Measurements from ENCODE around the gene NMNAT3.

The NMNAT3 gene

GRCh38 chr3:139674571-139675260 lies 3.1 kb downstream of the NMNAT3 start:
- Histone ChIP-seq H3K27ac (no peak overlapping the region), H3K4me3 (ENCODE audit: low read depth, low read length) (no peak overlapping the region), H3K27me3 (replicated peaks) (no peaks in the 10 kb centered on the region), H3K36me3 (replicated peaks) (no peaks in the 10 kb centered on the region)
- TF ChIP-seq CTCF (IDR thresholded peaks at IDR 0.05; ENCODE audit: low read depth, low read length, missing control alignments): no peak
- in situ Hi-C loops (cut with HindIII; ENCODE audit: low pct_ligation_motif_present, low sequenced_read_pairs): no loop called here
- DNase-seq: no peak

GRCh38 chr3:139672884-139673283 lies 4.9 kb downstream of the NMNAT3 start:
- H3K27me3 ChIP-seq (replicated peaks): no peaks in the 10 kb centered on the region
- H3K36me3 ChIP-seq (replicated peaks): no peaks in the 10 kb centered on the region
- no peak overlapping the region for H3K27ac ChIP-seq
- no peak for TF ChIP-seq CTCF (IDR thresholded peaks at IDR 0.05; ENCODE audit: low read depth, low read length, missing control alignments)
- no peak for DNase-seq
- no peak overlapping the region for H3K4me3 ChIP-seq (ENCODE audit: low read depth, low read length)
- in situ Hi-C loops (cut with HindIII; ENCODE audit: low pct_ligation_motif_present, low sequenced_read_pairs): no loop called here

DNA sequence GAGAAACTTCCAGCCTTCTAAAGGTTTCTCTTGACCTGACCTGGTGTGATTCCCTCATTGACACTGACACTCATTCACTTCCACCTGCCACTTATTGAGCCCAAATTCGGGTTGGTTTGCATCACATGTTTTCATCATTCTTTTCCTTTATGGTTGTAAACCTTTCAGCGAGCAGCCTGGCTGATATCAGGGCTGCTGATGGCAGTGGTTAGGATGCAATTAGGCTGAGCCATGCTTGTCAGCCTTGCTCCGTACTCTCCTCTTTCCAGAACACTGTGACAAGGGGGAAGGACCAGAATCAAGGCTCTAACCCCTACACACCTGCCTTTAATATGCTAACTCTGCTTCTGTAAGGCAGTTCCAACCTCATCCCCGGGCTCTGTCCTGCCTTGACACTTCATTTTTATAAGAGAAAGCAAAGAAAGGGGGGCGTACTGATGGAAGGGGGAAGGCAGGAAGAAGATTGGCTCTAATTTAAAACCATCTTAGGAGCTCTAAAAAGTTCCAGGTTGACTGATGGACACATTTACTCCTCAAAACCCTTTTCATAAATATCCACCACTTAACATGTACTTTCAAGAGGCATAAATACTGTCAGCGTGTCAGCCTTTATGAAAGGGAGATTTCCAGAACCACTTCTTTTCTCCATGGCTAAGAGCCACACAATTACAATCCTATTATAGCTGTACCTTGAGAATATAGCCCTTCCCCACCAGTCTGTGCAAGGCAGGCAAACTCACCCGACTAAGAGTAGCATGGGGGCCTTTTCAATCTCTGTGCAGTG lies 5.7 kb downstream of the NMNAT3 start:
- no peak overlapping the region for H3K27ac ChIP-seq
- no peak overlapping the region for H3K4me3 ChIP-seq (ENCODE audit: low read depth, low read length)
- no peaks in the 10 kb centered on the region for H3K36me3 ChIP-seq (replicated peaks)
- no peaks in the 10 kb centered on the region for H3K27me3 ChIP-seq (replicated peaks)
- no peak for DNase-seq
- TF ChIP-seq CTCF (IDR thresholded peaks at IDR 0.05; ENCODE audit: low read depth, low read length, missing control alignments): no peak
- in situ Hi-C loops (cut with HindIII; ENCODE audit: low pct_ligation_motif_present, low sequenced_read_pairs): no loop called here

- Histone ChIP-seq H3K4me3 (ENCODE audit: low read depth, low read length) (no peak overlapping the region), H3K27me3 (replicated peaks) (no peaks in the 10 kb centered on the region), H3K36me3 (replicated peaks) (no peaks in the 10 kb centered on the region), H3K27ac (no peak overlapping the region)
- DNase-seq: no peak
- no peak for TF ChIP-seq CTCF (IDR thresholded peaks at IDR 0.05; ENCODE audit: low read depth, low read length, missing control alignments)
- in situ Hi-C loops (cut with HindIII; ENCODE audit: low pct_ligation_motif_present, low sequenced_read_pairs): no loop called here
Observed at GRCh38 chr3:139671107-139671506, 6.7 kb downstream of the NMNAT3 start.

GRCh38 chr3:139670196-139670595 lies 7.6 kb downstream of the NMNAT3 start:
- Histone ChIP-seq H3K4me3 (ENCODE audit: low read depth, low read length) (no peak overlapping the region), H3K36me3 (replicated peaks) (no peaks in the 10 kb centered on the region), H3K27ac (no peak overlapping the region), H3K27me3 (replicated peaks) (no peaks in the 10 kb centered on the region)
- in situ Hi-C loops (cut with HindIII; ENCODE audit: low pct_ligation_motif_present, low sequenced_read_pairs): no loop called here
- no peak for DNase-seq
- TF ChIP-seq CTCF (IDR thresholded peaks at IDR 0.05; ENCODE audit: low read depth, low read length, missing control alignments): no peak
